ENCODE results near the gene OLFML2A.
"Not testable (repeated sequence)": the region's sequence is repeated elsewhere in the genome, so short reads cannot be mapped to it uniquely, and the experiment has no call there.

OLFML2A gene

DNA sequence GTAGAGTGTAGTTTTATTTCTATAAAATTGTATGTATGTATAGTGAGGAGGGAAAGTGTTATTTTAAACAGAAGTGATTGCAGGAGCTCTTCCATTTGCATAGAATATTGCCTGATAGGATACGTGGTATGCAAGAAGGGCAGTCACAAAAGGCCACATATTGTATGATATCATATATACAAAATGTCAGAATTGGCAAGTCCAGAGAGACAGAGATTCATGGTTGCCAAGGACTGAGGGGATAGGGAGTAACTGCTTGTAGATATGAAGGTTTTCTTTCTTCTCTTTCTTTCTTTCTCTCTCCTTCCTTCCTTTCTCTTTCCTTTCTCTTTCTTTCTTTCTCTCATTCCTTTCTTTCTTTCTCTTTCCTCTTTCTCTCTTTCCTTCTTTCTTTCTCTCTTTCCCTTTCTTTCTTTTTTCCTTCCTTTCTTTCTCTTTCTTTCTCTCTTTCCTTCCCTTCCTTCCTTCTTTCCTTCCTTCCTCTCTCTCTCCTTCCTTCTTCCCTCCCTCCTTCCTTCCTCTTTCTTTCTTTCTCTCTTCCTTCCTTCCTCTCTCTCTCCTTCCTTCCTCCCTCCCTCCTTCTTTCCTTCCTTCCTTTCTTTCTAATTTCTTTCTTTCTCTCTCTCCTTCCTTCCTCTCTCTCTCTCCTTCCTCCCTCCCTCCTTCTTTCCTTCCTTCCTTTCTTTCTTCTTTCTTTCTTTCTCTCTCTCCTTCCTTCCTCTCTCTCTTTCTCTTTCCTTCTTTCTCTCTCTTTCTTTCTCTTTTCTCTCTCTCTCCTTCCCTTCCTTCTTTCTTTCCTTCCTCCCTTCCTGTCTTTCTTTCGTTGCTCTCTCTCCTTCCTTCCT, 51.8 kb downstream of the OLFML2A start:
- no peak for DNase-seq (ENCODE audit: low spot score)

DNA sequence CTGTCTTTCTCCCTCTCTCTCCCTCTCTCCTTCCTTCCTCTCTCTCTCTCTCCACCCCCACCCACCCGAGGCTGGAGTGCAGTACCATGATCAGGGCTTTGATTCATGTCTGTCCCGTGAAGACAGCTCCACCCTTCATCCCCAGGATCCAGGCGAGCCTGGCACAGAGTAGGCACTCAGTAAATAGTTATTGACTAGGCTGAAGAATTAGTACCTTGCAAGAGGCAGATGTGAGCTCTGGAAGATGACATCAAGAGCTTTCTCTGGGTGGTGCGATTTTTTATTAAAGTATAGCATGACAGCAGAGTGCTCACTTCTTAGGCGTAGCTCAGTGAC, 52.4 kb downstream of the OLFML2A start:
- DNase-seq (ENCODE audit: low spot score) = no peak

DNA sequence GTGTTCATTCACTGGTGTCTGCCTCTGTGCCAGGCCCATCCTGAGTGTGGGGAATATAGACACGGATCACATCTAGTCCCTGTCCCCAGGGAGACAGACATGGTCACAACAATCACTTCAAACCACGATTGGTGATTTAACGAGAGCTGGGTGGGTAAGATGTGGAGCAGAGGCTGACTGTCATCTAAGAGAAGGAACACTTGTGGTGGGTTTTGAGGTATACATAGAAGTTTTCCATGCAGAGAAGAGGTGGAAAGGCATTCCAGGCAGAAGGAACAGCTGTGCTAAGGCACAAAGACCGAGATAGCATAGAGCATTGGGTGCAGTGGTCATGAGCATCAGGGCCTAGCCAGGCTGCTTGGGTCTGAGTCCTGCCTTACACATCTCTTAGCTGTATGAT, 53.7 kb downstream of the OLFML2A start:
- DNase-seq (ENCODE audit: low spot score) = no peak

DNA sequence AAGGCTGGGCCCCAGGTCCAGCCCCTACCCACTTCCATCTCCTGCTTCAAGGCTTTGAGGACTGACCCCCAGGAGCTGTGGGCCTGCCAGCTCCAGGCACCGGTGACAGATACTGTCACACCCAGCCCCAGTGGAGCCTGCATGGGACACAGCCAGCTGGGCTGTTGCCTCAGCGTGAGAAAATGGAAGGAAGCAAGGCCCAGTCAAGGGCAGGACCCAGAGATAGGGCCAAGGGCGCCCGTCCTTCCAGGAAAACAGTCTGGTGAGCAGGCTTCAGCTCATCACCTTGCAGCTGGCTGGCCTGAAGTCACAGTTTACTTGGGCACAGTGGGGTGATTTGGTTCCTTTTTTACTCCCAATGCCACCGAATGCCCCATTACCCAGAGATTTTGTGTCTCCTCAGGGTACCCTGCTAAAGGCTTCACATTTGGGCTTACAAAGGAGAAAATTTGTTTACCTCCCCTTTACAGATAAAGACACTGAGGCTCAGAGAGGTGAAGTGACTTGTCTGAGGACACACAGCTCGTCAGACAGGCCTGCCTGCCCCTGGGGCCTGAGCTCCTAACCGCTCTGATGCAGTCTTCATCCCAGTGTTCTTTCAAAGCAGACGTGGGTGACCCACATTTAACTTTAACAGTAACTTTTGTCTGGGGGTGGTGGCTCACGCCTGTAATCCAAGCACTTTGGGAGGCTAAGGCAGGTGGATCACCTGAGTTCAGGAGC, 54.9 kb downstream of the OLFML2A start:
- DNase-seq (ENCODE audit: low spot score) = no peak

DNA sequence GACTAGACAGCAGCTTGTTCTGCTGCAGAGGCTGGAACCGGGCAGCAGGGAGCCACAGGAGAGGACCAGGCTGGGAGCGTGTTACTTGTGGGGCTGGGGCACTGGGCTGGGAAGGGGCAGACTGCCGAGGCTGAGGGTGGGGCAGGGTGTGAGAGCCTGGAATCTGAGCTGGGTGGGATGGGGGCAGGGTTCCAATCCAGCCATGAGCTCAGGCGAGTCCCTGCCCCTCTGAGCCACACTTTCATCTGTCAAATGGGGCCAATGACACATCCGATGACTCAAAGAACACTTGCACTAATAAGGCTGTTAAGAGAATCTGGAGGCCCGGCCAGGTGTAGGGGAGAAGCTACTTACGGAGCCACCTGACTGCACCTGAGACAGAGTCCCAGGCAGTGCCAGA, 57.7 kb downstream of the OLFML2A start:
- DNase-seq (ENCODE audit: low spot score) = no peak

DNA sequence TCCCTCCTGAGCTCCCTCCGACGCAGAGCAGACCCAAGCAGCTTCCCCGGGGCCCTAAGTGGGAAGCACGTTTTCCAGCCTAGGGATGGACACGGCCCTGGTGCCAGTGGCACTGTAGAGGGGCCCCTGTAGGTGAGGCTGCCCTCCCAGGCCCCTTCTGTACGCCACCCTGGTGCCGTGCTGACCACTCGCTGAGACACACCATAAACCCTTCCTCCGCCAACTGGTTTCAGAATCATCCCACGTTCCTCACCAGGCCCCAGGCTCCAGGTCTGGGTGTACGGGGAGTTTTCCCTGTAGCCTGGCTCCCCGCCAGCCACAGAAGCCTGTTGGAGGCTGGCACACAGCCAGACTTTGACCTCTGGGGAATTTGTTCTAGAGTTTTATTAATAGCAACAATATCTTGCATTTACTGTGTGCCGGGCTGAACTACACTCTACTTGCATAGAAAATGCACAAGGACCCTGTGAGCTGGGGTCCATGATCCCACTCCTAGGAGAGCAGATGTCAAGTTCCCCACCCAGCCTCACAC, 58.2 kb downstream of the OLFML2A start:
- DNase-seq (ENCODE audit: low spot score) = peak; percentile 70

DNA sequence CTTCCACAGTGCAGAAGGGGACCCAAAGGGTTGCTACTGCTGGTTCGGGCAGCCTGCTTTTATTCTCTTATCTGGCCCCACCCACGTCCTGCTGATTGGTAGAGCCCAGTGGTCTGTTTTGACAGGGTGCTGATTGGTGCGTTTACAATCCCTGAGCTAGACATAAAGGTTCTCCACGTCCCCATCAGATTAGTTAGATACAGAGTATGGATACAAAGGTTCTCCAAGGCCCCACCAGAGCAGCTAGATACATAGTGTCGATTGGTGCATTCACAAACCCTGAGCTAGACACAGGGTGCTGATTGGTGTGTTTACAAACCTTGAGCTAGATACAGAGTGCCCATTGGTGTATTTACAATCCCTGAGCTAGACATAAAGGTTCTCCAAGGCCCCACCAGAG, 61.2 kb downstream of the OLFML2A start:
- DNase-seq (ENCODE audit: low spot score) = not testable (repeated sequence)

DNA sequence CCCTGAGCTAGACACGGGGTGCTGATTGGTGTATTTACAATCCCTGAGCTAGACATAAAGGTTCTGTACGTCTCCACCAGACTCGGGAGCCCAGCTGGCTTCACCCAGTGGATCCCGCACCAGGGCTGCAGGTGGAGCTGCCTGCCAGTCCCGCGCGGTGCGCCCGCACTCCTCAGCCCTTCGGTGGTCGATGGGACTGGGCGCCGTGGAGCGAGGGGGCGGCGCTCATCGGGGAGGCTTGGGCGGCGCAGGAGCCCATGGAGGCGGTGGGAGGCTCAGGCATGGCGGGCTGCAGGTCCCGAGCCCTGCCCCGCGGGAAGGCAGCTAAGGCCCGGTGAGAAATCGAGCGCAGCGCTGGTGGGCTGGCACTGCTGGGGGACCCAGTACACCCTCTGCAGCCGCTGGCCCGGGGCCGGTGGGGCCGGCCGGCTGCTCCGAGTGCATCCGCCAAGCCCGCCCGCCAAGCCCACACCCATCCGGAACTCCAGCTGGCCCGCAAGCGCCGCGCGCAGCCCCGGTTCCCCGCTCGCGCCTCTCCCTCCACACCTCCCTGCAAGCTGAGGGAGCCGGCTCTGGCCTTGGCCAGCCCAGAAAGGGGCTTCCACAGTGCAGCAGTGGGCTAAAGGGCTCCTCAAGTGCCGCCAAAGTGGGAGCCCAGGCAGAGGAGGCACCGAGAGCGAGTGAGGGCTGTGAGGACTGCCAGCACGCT, 61.8 kb downstream of the OLFML2A start:
- DNase-seq (ENCODE audit: low spot score) = not testable (repeated sequence)

DNA sequence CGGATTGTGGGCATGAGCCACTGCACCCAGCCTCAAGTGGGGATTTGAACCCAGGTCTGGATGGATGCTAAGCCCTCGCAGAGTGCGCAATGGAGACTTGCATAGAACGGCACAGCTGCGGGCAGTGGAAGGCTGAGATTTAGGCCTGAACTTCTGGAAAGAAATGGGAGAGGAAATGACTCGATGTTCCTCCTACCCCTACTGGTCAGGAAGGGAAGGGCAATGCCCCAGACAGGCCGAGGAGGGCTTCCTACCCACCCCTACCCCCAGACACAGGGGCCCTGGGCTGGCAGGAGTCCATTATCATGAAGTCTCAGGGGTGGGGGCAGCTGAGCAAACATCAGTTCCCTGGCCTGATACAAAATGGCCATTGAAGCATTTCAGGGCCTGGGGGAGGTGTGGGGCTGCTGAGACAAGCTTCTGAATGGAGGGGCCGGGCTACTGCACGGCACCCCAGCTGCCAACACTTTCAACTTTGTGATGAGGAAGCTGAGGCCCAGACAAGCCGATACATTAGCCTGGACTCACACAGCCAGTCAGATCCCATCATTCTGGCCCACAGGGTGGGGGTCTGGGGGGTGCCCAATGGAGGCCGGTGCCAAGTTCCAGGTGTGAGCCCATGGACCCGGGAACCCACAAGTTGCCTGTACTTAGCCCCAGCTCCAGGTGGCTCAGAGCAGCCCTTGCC, 62.8 kb downstream of the OLFML2A start:
- no peak for DNase-seq (ENCODE audit: low spot score)

DNA sequence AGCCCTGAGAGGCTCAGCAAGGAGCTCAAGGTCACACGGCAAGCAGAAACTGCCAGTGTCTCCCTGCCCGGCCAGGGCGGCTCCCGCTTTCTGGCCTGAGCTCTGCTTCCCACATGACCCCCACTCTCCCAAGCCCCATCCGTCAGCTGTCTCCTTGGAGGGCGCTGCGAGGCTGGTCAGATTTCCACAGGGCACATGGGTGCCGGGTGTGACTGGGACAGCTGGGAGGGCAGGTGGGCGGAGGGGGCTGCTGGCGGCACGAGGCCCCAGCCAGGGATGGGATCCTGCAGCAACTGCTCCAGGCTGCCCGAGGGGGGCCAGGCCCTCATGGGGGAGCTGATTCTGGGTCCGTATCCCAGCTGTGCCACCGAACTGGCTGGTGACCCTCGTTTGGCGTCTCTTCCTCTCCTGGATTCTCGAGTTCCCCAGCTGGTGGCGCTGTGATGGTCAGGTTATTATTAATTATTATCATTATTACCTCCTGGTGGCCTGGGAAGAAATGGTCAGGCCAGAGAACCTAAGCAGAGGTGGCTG, 63.4 kb downstream of the OLFML2A start:
- DNase-seq (ENCODE audit: low spot score) = no peak

DNA sequence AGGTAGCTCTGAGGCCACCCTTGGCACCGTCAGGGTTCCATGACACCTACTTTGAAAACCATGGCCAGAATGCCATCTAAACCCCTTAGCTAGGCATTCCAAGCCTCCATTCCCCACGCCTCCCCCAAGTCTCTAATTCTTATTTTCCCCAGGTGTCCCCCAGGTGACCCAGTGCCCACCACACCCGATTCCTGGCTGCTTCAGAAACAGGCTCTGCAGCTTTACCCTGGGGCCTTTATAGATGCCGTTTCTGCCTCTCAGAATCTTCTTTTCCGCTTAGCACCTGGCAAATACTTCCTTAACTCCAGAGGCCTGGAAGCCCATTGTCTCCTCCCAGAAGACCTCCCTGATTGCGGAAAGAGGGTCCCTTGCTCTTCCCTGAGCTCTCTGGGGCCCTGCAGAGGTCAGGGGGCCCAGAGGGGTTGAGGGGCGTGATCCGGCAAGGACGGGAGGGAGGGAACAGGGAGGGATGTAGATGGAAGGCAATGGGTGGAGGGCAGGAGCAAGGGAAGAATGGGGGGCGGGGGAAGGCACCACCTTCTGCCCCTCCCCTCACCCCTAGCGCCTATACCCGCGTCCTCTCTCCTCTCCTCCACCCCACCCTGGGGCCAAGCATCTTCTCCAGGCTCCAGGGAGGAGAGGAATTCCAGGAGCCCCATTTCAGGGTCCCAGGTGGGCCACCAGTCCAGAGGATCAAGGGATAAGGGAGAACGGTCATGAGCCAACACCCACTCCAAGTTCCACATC, 64.3 kb downstream of the OLFML2A start:
- DNase-seq (ENCODE audit: low spot score) = no peak

DNA sequence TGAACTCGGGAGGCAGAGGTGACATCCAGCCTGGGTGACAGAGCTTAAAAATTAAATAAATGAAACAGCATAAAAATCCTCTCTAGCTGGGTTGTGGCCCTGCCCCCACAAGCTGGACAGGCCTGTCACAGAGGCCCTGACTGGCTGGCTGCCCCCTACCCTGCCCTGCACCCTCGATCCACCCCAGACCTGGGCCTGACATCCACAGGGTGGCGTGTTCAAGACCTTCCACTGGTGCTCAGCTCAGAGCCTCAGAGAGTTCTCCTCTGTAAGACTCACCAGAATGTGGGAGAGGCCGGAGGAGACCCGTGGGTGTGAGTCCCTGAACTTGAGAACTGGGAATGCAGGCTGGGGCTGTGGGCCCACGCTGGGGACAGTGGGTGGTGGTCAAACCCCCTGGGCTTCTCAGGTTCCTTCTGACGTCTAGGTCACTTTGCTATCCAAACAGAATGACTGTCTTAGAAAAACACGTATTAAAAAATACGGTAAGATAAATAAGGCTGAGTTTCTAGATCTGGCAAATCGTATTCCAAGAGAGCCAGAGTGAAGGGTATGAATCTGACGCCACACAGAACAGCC, 66.6 kb downstream of the OLFML2A start:
- DNase-seq (ENCODE audit: low spot score) = no peak

DNA sequence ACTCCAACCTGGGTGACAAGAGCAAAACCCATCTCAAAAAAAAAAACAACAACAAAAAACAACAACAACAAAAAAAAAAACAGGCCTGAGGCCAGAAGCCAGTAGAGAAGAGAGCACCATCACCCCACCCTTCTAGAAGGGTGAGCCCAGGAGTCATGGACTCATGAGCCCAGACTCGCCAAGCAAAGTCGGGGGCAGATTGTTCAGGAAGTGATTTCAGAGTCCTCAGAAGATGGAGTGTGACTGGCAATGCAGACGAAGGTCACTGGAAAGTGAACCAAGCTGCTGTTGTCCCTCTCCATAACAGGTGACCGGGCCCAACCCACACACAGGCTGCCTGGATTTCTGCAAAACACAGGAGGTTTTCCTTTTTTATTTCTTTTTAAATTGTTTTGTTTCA, 67.4 kb downstream of the OLFML2A start:
- no peak for DNase-seq (ENCODE audit: low spot score)

DNA sequence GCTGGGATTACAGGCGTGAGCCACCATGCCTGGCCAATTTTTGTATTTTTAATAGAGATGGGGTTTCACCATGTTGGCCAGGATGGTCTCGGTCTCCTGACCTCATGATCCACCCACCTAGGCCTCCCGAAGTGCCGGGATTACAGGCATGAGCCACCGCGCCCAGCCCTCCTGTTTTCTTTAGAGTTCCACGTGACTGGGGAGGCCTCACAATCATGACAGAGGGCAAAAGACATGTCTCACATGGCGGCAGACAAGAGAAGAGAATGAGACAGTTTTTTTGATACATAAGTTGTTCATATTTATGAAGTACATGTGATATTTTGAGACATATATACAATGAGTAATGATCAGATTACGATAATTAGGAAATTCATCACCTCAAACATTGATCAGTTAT, 69.5 kb downstream of the OLFML2A start:
- DNase-seq (ENCODE audit: low spot score) = not testable (repeated sequence)

DNA sequence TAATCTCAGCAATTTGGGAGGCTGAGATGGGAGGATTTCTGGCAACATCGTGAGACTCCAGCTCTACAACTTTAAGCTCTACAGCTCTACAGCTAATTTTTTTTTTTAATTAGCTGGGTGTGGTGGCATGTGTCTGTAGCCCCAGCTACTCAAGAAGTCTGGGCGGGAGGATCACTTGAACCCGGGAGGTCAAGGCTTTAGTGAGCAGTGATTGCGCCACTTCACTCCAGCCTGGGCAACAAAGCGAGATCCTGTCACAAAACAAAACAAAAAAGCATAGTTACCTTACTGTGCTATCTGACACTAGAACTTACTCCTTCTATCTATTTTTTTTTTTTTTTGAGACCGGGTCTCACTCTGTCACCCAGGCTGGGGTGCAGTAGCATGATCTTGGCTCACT, 70.0 kb downstream of the OLFML2A start:
- DNase-seq (ENCODE audit: low spot score) = no peak

DNA sequence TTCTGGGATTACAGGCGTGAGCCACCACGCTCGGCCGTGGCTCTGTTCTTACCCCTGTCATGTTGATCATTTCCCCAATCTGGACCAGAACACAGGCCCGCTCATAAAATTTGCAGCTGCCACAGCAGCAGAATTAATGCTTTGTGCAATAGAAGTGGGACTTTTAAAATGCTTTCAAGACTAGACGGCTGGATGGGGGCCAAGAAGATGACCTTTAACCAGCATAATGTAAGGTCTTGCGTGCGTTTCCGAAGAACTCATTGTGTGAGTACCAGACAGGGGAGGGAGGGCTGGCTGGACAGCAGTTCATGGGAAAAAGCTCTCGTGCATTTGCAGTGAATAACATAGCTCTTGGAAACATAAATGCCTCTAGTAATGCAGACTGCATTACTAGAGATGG, 72.9 kb downstream of the OLFML2A start:
- no peak for DNase-seq (ENCODE audit: low spot score)

DNA sequence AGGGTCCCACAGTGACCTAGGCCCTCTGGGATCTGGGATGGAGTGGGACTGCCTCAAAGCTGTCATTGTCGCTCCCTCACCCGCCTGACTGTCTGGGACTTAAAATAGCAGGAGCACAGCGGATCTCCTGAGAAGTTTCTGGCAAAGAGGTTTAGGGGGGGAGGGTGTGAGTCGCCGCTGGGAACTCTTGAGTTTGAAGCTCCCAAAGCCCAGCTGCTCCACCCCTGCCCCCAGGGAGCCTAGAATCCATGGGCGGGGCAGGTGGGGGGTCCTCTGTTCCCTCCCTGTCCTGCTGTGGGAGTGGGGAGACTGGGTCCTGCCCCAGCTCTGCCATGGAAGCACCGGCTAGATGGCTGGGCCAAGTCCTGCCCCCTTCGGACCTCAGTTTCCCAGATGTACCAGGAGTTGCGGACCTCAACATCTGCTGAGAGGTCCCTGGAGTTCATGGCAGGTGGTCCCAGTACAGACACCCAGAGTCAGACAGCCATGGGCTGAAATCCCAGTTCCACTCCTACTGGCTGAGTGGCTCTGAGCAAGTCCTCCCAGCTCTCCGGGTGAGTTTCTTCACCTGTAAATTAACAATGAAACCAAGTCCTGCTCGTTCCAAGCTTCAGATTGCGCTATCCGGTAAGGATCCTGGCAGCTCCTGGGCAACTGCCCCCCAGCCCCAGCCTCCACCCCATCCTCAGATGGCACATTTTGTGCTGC, 75.3 kb downstream of the OLFML2A start:
- DNase-seq (ENCODE audit: low spot score) = no peak

DNA sequence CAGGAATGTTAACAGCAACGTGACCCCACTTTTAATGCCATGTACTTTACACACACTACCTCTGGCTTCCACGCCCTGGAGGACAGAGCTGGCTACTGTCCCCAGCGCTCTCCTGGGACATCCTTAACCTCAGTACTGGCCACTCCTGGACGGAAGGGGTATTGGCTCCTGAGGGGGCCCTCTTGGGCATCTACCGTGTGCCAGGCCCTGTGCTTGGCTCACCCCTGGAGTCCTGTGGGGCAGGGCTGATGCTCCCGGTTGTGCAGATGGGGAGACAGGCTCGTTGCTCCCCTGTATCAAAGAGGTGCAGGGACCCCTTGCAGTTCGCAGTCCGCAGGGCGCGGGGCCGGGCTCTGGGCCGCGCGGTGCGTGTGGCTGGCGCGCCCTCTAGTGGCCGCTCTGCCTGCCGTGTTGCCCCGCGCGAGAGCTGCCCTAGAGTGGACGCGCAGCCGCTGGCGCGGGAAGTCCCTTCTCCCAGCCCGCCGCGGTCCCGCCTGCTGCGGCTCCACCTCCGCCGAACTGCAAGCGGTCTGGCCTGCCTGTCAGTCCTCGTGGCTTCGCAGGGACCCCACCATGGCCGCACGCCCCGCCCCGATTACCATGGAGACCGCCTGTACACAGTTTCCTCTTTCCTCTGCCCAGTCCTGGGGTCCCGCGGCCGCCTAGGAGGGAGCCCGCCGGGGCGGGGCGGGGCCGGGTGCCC, 76.0 kb downstream of the OLFML2A start, which contains the start of gene WDR38:
TSS of gene WDR38 (plus strand) at position 632 of the 703 bp plus-strand sequence. CDS start 72 bp downstream, outside the sequence.
- peak; percentile 91 for DNase-seq (ENCODE audit: low spot score)

DNA sequence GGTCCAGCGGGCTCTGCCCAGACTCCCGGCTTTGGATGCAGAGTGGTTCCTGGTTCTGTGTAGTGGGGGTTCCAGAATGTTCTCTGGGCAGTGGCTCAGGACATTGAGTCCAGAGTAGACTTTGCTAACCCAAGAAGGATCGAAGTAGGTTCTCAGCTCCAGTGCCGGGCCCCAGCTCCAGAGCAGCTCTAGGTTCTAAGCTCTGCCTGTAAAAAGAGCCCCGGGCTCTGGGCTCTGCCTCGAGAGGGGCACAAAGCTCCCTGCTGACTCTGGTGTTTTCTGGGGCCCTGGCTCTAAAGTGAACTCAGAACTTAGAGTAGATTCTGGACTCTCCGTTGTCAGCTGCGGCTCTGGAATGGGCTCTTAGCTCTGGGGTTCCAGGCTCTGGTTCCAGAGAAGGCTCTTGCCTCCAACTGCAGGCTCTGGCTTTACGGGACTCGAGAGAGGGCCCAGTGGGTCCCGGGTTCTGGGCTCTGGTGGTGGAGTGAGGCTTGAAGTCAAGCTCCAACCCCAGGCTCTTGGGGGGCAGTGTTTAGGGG, 76.7 kb downstream of the OLFML2A start:
- no peak for DNase-seq (ENCODE audit: low spot score)

All from AG08396 (cell line).